H9 (cell line): ENCODE measurements around the gene ZNF683. TPM values are rescaled to one million over a fixed set of nuclear protein-coding genes. Genes with fewer than 3 reads are reported as not detected.

Experiments
- DNase-seq: peaks from one replicate; pipeline ENCODE4 v3.0.0-alpha.2; 2017
- H2AFZ ChIP-seq: one replicate; pipeline ENCODE4 v1.6.1; 2013; ENCODE audit warnings: mild to moderate bottlenecking, low read length, control low read depth, moderate library complexity
- H2AK5ac ChIP-seq: 2 replicates; pipeline ENCODE4 v1.6.1; 2013; ENCODE audit warnings: low read length, control low read depth, mixed read lengths; ENCODE audit not compliant: insufficient read length
- H2BK120ac ChIP-seq: one replicate; pipeline ENCODE4 v1.6.1; 2013; ENCODE audit warnings: low read depth, mild to moderate bottlenecking, low read length, control low read depth, inconsistent platforms; ENCODE audit not compliant: poor library complexity, severe bottlenecking
- H2BK12ac ChIP-seq: 2 replicates; pipeline ENCODE4 v1.6.1; 2013; ENCODE audit warnings: low read length, control low read depth, mixed read lengths, low read depth; ENCODE audit not compliant: insufficient read length
- H2BK15ac ChIP-seq: 2 replicates; pipeline ENCODE4 v1.6.1; 2013; ENCODE audit warnings: low read depth, low read length, control low read depth
- H2BK20ac ChIP-seq: one replicate; pipeline ENCODE4 v1.6.1; 2013; ENCODE audit warnings: low read depth, mild to moderate bottlenecking, low read length, control low read depth, inconsistent platforms; ENCODE audit not compliant: poor library complexity, severe bottlenecking
- H2BK5ac ChIP-seq: 2 replicates; pipeline ENCODE4 v1.6.1; 2013; ENCODE audit warnings: low read length, control low read depth, mixed read lengths; ENCODE audit not compliant: insufficient read length
- H3K14ac ChIP-seq: 2 replicates; pipeline ENCODE4 v1.6.1; 2013; ENCODE audit warnings: low read length, control low read depth; ENCODE audit not compliant: insufficient read depth
- H3K18ac ChIP-seq: 2 replicates; pipeline ENCODE4 v1.6.1; 2013; ENCODE audit warnings: low read depth, mild to moderate bottlenecking, mixed read lengths, low read length, control low read depth; ENCODE audit not compliant: insufficient read length
- H3K23ac ChIP-seq: 2 replicates; pipeline ENCODE4 v1.6.1; 2013; ENCODE audit warnings: low read length, control low read depth, mixed read lengths, low read depth; ENCODE audit not compliant: insufficient read length
- H3K23me2 ChIP-seq: 2 replicates; pipeline ENCODE4 v1.6.1; 2013; ENCODE audit warnings: low read depth, mild to moderate bottlenecking, mixed read lengths, low read length, control low read depth; ENCODE audit not compliant: insufficient read length, poor library complexity, severe bottlenecking
- H3K27ac ChIP-seq: 2 replicates; pipeline ENCODE4 v1.5.1; 2013; ENCODE audit warnings: low read length, control low read depth, mixed read lengths, low read depth; ENCODE audit not compliant: insufficient read length
- H3K27me3 ChIP-seq: 2 replicates; pipeline ENCODE4 v1.6.1; 2013; ENCODE audit warnings: low read length, control low read depth, inconsistent platforms; ENCODE audit not compliant: insufficient read depth
- H3K4ac ChIP-seq: 2 replicates; pipeline ENCODE4 v1.6.1; 2013; ENCODE audit warnings: low read depth, mild to moderate bottlenecking, control low read depth, inconsistent platforms, low read length, moderate library complexity
- H3K4me1 ChIP-seq: 2 replicates; pipeline ENCODE4 v1.6.1; 2013; ENCODE audit warnings: low read length, control low read depth, inconsistent platforms; ENCODE audit not compliant: insufficient read depth
- H3K4me2 ChIP-seq: 2 replicates; pipeline ENCODE4 v1.6.1; 2013; ENCODE audit warnings: low read length, control low read depth, mixed read lengths; ENCODE audit not compliant: insufficient read length, insufficient read depth
- H3K56ac ChIP-seq: 2 replicates; pipeline ENCODE4 v1.6.1; 2013; ENCODE audit warnings: low read depth, mild to moderate bottlenecking, mixed read lengths, low read length, control low read depth; ENCODE audit not compliant: insufficient read length
- H3K79me1 ChIP-seq: 2 replicates; pipeline ENCODE4 v1.6.1; 2013; ENCODE audit warnings: low read depth, mild to moderate bottlenecking, moderate library complexity, low read length, control low read depth, inconsistent platforms; ENCODE audit not compliant: insufficient read depth, poor library complexity, severe bottlenecking
- H3K79me2 ChIP-seq: 2 replicates; pipeline ENCODE4 v1.6.1; 2013; ENCODE audit warnings: low read length, control low read depth, inconsistent platforms; ENCODE audit not compliant: insufficient read depth
- H3K9ac ChIP-seq: 2 replicates; pipeline ENCODE4 v1.6.1; 2013; ENCODE audit warnings: low read length, control low read depth, mixed read lengths; ENCODE audit not compliant: insufficient read length; ENCODE audit errors: extremely low read depth
- H3K9me3 ChIP-seq: one replicate; pipeline ENCODE4 v1.6.1; 2013; ENCODE audit warnings: low read depth, low read length, inconsistent platforms; ENCODE audit not compliant: control insufficient read depth
- H3T11ph ChIP-seq: one replicate; pipeline ENCODE4 v1.6.1; 2013; ENCODE audit warnings: mild to moderate bottlenecking, low read length, control low read depth, inconsistent platforms
- H4K20me1 ChIP-seq: one replicate; pipeline ENCODE4 v1.6.1; 2013; ENCODE audit not compliant: control insufficient read depth, insufficient read length, insufficient read depth
- H4K5ac ChIP-seq: 2 replicates; pipeline ENCODE4 v1.6.1; 2013; ENCODE audit warnings: low read depth, mild to moderate bottlenecking, mixed read lengths, low read length, control low read depth; ENCODE audit not compliant: insufficient read length
- H4K8ac ChIP-seq: replicated peaks from 2 replicates; pipeline ENCODE4 v1.6.1; 2013; ENCODE audit warnings: low read length, control low read depth, mixed read lengths, low read depth; ENCODE audit not compliant: insufficient read length
- H4K91ac ChIP-seq: 2 replicates; pipeline ENCODE4 v1.6.1; 2013; ENCODE audit warnings: low read depth, mild to moderate bottlenecking, moderate library complexity, mixed read lengths, low read length, control low read depth; ENCODE audit not compliant: insufficient read length
- H3K27ac Mint-ChIP-seq, 3 experiments: 2 replicates in 2 of 3; 3 replicates in 1 of 3; pipeline ENCODE4 v1.8.0; 2020 to 2021; ENCODE audit warnings: mixed read lengths in 3 of 3, mild to moderate bottlenecking in 1 of 3, moderate library complexity in 1 of 3
- H3K27me3 Mint-ChIP-seq: 2 replicates; pipeline ENCODE4 v1.8.0; 2021; ENCODE audit warnings: low read depth, mild to moderate bottlenecking, moderate library complexity, mixed read lengths
- H3K36me3 Mint-ChIP-seq, 3 experiments: 2 replicates in 2 of 3; 3 replicates in 1 of 3; pipeline ENCODE4 v1.8.0; 2020 to 2021; ENCODE audit warnings: low read depth in 3 of 3, mixed read lengths in 3 of 3; ENCODE audit not compliant: insufficient read depth in 1 of 3
- H3K4me1 Mint-ChIP-seq, 2 experiments: 2 replicates each; pipeline ENCODE4 v1.8.0; 2020; ENCODE audit warnings: mixed read lengths in 2 of 2
- H3K4me3 Mint-ChIP-seq, 2 experiments: 2 replicates in 1 of 2; 3 replicates in 1 of 2; pipeline ENCODE4 v1.8.0; 2020 to 2021; ENCODE audit warnings: mild to moderate bottlenecking in 2 of 2, mixed read lengths in 2 of 2, moderate library complexity in 1 of 2
- H3K9me3 Mint-ChIP-seq, 2 experiments: 2 replicates in 1 of 2; 3 replicates in 1 of 2; pipeline ENCODE4 v1.8.0; 2020; ENCODE audit warnings: mild to moderate bottlenecking in 2 of 2, mixed read lengths in 2 of 2, moderate library complexity in 1 of 2
- WGBS: extraction: QIAGEN DNeasy Blood & Tissue Kit; methylation state at CpG from one replicate; pipeline ENCODE4 v1.1.7; 2013; ENCODE audit warnings: missing lambda C conversion rate, low lambda C conversion rate, mixed read lengths; ENCODE audit not compliant: insufficient read length; ENCODE audit errors: extremely low coverage; 5-methylcytosine and 5-hydroxymethylcytosine counted together
- total RNA-seq: library from RNA; stranded (reverse); gene quantifications from 2 replicates; pipeline ENCODE4 v1.2.1, GENCODE V29; 2021
- TF ChIP-seq, protein P1 (sequence below): fragments of 200-600 bp; sonication (generic); conservative IDR thresholded peaks from 3 replicates; pipeline ENCODE4 v1.8.0; 2021; ENCODE audit warnings: antibody characterized with exemption, mild to moderate bottlenecking

The ZNF683 gene
- total RNA-seq, 1 experiment from 2014 or later: not detected

- Mint-ChIP-seq H3K9me3 (no peaks in the 10 kb centered on the region), H3K36me3 (no peaks in the 10 kb centered on the region; a peak in 1 of 7 replicates), H3K4me3 (no peak overlapping the region), H3K4me1 (peaks cover 27 to 31% of the 10 kb centered on the region in 2 experiments), H3K27ac (peak overlapping the region in 1 of 3 experiments; percentile 32; a peak in 2 of 7 replicates), H3K27me3 (no peaks in the 10 kb centered on the region)
- Histone ChIP-seq H2BK12ac (no peak overlapping the region), H3K14ac (no peak overlapping the region), H3K27me3 (no peaks in the 10 kb centered on the region), H3K56ac (no peak overlapping the region), H3K79me2 (no peaks in the 10 kb centered on the region), H3K9me3 (no peaks in the 10 kb centered on the region), H4K20me1 (no peaks in the 10 kb centered on the region), H4K91ac (no peak overlapping the region), H3K23me2 (no peaks in the 10 kb centered on the region), H2BK15ac (no peak overlapping the region), H4K5ac (no peak overlapping the region), H3T11ph (no peak overlapping the region), H2BK20ac (no peak overlapping the region), H2BK5ac (no peak overlapping the region), H3K4me1 (peaks cover 3% of the 10 kb centered on the region; the same call in 1 of the 2 replicates), H3K9ac (no peak overlapping the region), H2AK5ac (no peak overlapping the region), H3K18ac (no peak overlapping the region), H3K79me1 (no peaks in the 10 kb centered on the region), H3K23ac (no peak overlapping the region), H3K27ac (no peak overlapping the region), H2BK120ac (no peak overlapping the region), H3K4me2 (no peak overlapping the region), H2AFZ (no peak overlapping the region), H3K4ac (no peak overlapping the region), H4K8ac (no peak overlapping the region)
- no peak for DNase-seq
- TF ChIP-seq, protein P1, sequence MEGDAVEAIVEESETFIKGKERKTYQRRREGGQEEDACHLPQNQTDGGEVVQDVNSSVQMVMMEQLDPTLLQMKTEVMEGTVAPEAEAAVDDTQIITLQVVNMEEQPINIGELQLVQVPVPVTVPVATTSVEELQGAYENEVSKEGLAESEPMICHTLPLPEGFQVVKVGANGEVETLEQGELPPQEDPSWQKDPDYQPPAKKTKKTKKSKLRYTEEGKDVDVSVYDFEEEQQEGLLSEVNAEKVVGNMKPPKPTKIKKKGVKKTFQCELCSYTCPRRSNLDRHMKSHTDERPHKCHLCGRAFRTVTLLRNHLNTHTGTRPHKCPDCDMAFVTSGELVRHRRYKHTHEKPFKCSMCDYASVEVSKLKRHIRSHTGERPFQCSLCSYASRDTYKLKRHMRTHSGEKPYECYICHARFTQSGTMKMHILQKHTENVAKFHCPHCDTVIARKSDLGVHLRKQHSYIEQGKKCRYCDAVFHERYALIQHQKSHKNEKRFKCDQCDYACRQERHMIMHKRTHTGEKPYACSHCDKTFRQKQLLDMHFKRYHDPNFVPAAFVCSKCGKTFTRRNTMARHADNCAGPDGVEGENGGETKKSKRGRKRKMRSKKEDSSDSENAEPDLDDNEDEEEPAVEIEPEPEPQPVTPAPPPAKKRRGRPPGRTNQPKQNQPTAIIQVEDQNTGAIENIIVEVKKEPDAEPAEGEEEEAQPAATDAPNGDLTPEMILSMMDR: no peak
- no CpG with 5 or more reads among the region's 2 CpGs for WGBS
Observed at GRCh38 chr1:26350343-26350700, 22.2 kb downstream of the ZNF683 start.
